ENCODE results near the gene TXNRD1.

DNA sequence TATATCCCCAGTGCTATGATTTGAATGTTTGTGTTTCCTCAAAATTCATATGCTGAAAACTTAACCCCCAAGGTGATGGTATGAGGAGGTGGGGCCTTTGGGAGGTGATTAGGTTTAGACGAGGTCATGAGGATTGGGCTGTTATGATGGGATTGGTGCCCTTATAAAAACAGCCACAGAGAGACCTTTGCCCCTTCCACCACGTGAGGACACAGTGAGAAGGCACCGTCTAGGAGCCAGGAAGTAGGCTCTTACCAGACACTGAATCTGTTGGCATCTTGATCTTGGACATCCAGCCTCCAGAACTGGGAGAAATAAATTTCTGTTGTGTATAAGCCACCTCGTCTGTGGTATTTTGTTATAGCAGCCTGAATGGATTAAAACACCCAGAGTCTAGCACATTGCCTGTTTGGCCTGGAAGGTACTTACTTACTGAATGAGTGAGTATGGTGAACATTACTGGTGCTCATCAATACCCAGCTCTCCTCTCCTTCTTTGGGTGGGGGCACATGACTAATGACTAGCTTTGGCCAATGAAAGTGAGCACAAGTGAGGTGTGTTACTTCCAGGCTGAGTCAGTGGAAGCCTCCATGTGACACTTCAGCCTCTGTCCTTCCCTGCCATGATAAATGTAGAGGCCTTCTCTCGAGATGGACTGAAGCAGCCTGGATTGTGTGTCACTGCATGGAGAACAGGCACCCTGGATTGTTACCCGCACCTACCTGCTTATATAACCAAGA, 168.7 kb downstream of the TXNRD1 start:
- TF ChIP-seq YY1 (IDR thresholded peaks at IDR 0.05) (no peak), CTCF (IDR thresholded peaks at IDR 0.05; ENCODE audit: low read depth, low read length, missing input control) (no peak), RXRA (IDR thresholded peaks at IDR 0.05) (no peak), NR2F2 (IDR thresholded peaks at IDR 0.05) (no peak)
- TF ChIP-seq, protein P1, sequence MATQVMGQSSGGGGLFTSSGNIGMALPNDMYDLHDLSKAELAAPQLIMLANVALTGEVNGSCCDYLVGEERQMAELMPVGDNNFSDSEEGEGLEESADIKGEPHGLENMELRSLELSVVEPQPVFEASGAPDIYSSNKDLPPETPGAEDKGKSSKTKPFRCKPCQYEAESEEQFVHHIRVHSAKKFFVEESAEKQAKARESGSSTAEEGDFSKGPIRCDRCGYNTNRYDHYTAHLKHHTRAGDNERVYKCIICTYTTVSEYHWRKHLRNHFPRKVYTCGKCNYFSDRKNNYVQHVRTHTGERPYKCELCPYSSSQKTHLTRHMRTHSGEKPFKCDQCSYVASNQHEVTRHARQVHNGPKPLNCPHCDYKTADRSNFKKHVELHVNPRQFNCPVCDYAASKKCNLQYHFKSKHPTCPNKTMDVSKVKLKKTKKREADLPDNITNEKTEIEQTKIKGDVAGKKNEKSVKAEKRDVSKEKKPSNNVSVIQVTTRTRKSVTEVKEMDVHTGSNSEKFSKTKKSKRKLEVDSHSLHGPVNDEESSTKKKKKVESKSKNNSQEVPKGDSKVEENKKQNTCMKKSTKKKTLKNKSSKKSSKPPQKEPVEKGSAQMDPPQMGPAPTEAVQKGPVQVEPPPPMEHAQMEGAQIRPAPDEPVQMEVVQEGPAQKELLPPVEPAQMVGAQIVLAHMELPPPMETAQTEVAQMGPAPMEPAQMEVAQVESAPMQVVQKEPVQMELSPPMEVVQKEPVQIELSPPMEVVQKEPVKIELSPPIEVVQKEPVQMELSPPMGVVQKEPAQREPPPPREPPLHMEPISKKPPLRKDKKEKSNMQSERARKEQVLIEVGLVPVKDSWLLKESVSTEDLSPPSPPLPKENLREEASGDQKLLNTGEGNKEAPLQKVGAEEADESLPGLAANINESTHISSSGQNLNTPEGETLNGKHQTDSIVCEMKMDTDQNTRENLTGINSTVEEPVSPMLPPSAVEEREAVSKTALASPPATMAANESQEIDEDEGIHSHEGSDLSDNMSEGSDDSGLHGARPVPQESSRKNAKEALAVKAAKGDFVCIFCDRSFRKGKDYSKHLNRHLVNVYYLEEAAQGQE (IDR thresholded peaks at IDR 0.05): no peak
